ENCODE data around the gene NCF1. TPM values are rescaled to one million over a fixed set of nuclear protein-coding genes. Genes with fewer than 3 reads are reported as not detected.
"Not testable (repeated sequence)": the region's sequence is repeated elsewhere in the genome, so short reads cannot be mapped to it uniquely, and the experiment has no call there.

The NCF1 gene
- total and polyA plus RNA-seq, 2 of the 8 experiments (the other 6 are each of a cell fraction or from before 2014, with no cell fraction given): 0.47 to 0.73 TPM

- H2BK20ac ChIP-seq (ENCODE audit: low read length); H2BK120ac ChIP-seq (replicated peaks; ENCODE audit: low read depth, low read length); H3K4me1 ChIP-seq (replicated peaks in 1 of 4; ENCODE audit: control insufficient read depth in 3 of 4, insufficient read depth in 4 of 4, low read length in 3 of 4); H3K23ac ChIP-seq (ENCODE audit: insufficient read length); H3K18ac ChIP-seq (ENCODE audit: extremely low read depth, low read length); H4K91ac ChIP-seq (replicated peaks; ENCODE audit: insufficient read length, low read length); H3K14ac ChIP-seq (ENCODE audit: insufficient read length); H3K79me1 ChIP-seq (ENCODE audit: low read depth, low read length); H3K56ac ChIP-seq (replicated peaks; ENCODE audit: insufficient read length, low read depth, low read length); H3K23me2 ChIP-seq (ENCODE audit: low read depth, low read length); H4K8ac ChIP-seq (ENCODE audit: extremely low read depth, insufficient read depth, low read length); H4K20me1 ChIP-seq (replicated peaks in 1 of 2; ENCODE audit: control insufficient read depth in 1 of 2, insufficient read depth in 2 of 2, low read length in 2 of 2); H3K27me3 ChIP-seq (replicated peaks in 1 of 4; ENCODE audit: control insufficient read depth in 3 of 4, extremely low read depth in 1 of 4, insufficient read depth in 3 of 4, low read length in 3 of 4); H3K79me2 ChIP-seq (ENCODE audit: control insufficient read depth in 1 of 2, insufficient read depth in 2 of 2, low read length in 2 of 2); H3K9me3 ChIP-seq (ENCODE audit: insufficient read depth in 2 of 2, low read depth in 1 of 2, low read length in 1 of 2); H3K27ac ChIP-seq (ENCODE audit: low read depth, low read length); H3K36me3 ChIP-seq (ENCODE audit: control insufficient read depth in 2 of 4, insufficient read depth in 4 of 4, low read length in 3 of 4); POLR2A ChIA-PET (ENCODE audit: partially characterized antibody); H3K4ac ChIP-seq (replicated peaks; ENCODE audit: insufficient read length, low read depth, low read length); H2BK5ac ChIP-seq (ENCODE audit: low read depth, low read length); H3K9ac ChIP-seq (replicated peaks in 1 of 4; ENCODE audit: extremely low read depth in 1 of 4, low read depth in 3 of 4, low read length in 3 of 4); FAIRE-seq; H3K4me2 ChIP-seq (ENCODE audit: insufficient read depth in 1 of 2, low read depth in 2 of 2, low read length in 2 of 2); H2AFZ ChIP-seq (ENCODE audit: low read length); H3K4me3 ChIP-seq (ENCODE audit: extremely low read depth in 1 of 4, insufficient read depth in 2 of 4, low read depth in 3 of 4, low read length in 4 of 4); H2BK15ac ChIP-seq (ENCODE audit: low read length); H2BK12ac ChIP-seq (ENCODE audit: low read depth, low read length); H2AK5ac ChIP-seq (ENCODE audit: low read depth, low read length); CTCF ChIA-PET (ENCODE audit: partially characterized antibody); H4K5ac ChIP-seq (ENCODE audit: insufficient read length, low read depth, low read length); DNase-seq (ENCODE audit: low read depth in 1 of 2, low spot score in 2 of 2): not testable (repeated sequence)
- 100% methylated on average over 1 of the region's 4 CpGs; no CpG with 5 or more reads in 1 of the 2 experiments for WGBS, 2 experiments (ENCODE audit: extremely low coverage in 1 of 2, insufficient coverage in 1 of 2, insufficient read length in 1 of 2, insufficient replicate concordance in 2 of 2, low coverage in 1 of 2, low lambda C conversion rate in 2 of 2, missing lambda C conversion rate in 1 of 2)
These were observed 24.8 kb downstream of the NCF1 start for GRCh38 chr7:74798644-74799043.

DNA sequence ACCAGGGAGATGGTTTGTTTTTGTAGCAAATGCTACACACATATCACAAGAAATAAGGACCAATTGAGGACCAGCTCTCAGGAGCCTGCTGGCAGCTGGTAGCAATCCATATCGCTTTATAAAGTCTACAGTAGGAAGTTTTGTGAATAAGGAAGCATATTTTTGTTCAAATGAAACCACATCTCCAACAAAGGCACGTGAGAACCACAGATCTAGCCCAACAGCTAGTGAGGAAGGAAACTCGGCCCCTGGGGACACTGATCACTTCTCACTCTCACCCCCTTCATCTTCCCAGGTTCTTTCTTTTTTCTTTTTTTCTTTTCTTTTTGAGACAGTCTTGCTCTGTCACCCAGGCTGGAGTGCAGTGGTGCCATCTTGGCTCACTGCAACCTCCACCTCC is 42.1 kb downstream of the NCF1 start:
- H3K4me1 ChIP-seq (replicated peaks in 1 of 4; ENCODE audit: control insufficient read depth in 3 of 4, insufficient read depth in 4 of 4, low read length in 3 of 4); H3K9ac ChIP-seq (replicated peaks in 1 of 4; ENCODE audit: extremely low read depth in 1 of 4, low read depth in 3 of 4, low read length in 3 of 4); FAIRE-seq; H3K79me1 ChIP-seq (ENCODE audit: low read depth, low read length); H2BK20ac ChIP-seq (ENCODE audit: low read length); DNase-seq (ENCODE audit: low read depth in 1 of 2, low spot score in 2 of 2); H3K23me2 ChIP-seq (ENCODE audit: low read depth, low read length); H3K27me3 ChIP-seq (replicated peaks in 1 of 4; ENCODE audit: control insufficient read depth in 3 of 4, extremely low read depth in 1 of 4, insufficient read depth in 3 of 4, low read length in 3 of 4); H3K18ac ChIP-seq (ENCODE audit: extremely low read depth, low read length); H2AFZ ChIP-seq (ENCODE audit: low read length); H4K20me1 ChIP-seq (replicated peaks in 1 of 2; ENCODE audit: control insufficient read depth in 1 of 2, insufficient read depth in 2 of 2, low read length in 2 of 2); H3K56ac ChIP-seq (replicated peaks; ENCODE audit: insufficient read length, low read depth, low read length); H3K27ac ChIP-seq (ENCODE audit: low read depth, low read length); H3K4me3 ChIP-seq (ENCODE audit: extremely low read depth in 1 of 4, insufficient read depth in 2 of 4, low read depth in 3 of 4, low read length in 4 of 4); H4K91ac ChIP-seq (replicated peaks; ENCODE audit: insufficient read length, low read length); H3K9me3 ChIP-seq (ENCODE audit: insufficient read depth in 2 of 2, low read depth in 1 of 2, low read length in 1 of 2); H2BK12ac ChIP-seq (ENCODE audit: low read depth, low read length); CTCF ChIA-PET (ENCODE audit: partially characterized antibody); H3K23ac ChIP-seq (ENCODE audit: insufficient read length); H2BK5ac ChIP-seq (ENCODE audit: low read depth, low read length); H3K4ac ChIP-seq (replicated peaks; ENCODE audit: insufficient read length, low read depth, low read length); H2BK120ac ChIP-seq (replicated peaks; ENCODE audit: low read depth, low read length); H4K8ac ChIP-seq (ENCODE audit: extremely low read depth, insufficient read depth, low read length); POLR2A ChIA-PET (ENCODE audit: partially characterized antibody); H3K4me2 ChIP-seq (ENCODE audit: insufficient read depth in 1 of 2, low read depth in 2 of 2, low read length in 2 of 2); H2BK15ac ChIP-seq (ENCODE audit: low read length); H4K5ac ChIP-seq (ENCODE audit: insufficient read length, low read depth, low read length); H3K14ac ChIP-seq (ENCODE audit: insufficient read length); H3K79me2 ChIP-seq (ENCODE audit: control insufficient read depth in 1 of 2, insufficient read depth in 2 of 2, low read length in 2 of 2); H3K36me3 ChIP-seq (ENCODE audit: control insufficient read depth in 2 of 4, insufficient read depth in 4 of 4, low read length in 3 of 4); H2AK5ac ChIP-seq (ENCODE audit: low read depth, low read length): not testable (repeated sequence)
- WGBS, 2 experiments (ENCODE audit: extremely low coverage in 1 of 2, insufficient coverage in 1 of 2, insufficient read length in 1 of 2, insufficient replicate concordance in 2 of 2, low coverage in 1 of 2, low lambda C conversion rate in 2 of 2, missing lambda C conversion rate in 1 of 2): no CpG with 5 or more reads among the region's 3 CpGs
